HG02885 (cell line): ENCODE data around the gene ABCC3.

ENCODE experiments used
- ATAC-seq: cut with Tn5 transposase; IDR thresholded peaks from one replicate; pipeline ENCODE4 v1.9.1; 2021; ENCODE audit warnings: mild to moderate bottlenecking; ENCODE audit not compliant: unreplicated experiment, poor library complexity

The ABCC3 gene

DNA sequence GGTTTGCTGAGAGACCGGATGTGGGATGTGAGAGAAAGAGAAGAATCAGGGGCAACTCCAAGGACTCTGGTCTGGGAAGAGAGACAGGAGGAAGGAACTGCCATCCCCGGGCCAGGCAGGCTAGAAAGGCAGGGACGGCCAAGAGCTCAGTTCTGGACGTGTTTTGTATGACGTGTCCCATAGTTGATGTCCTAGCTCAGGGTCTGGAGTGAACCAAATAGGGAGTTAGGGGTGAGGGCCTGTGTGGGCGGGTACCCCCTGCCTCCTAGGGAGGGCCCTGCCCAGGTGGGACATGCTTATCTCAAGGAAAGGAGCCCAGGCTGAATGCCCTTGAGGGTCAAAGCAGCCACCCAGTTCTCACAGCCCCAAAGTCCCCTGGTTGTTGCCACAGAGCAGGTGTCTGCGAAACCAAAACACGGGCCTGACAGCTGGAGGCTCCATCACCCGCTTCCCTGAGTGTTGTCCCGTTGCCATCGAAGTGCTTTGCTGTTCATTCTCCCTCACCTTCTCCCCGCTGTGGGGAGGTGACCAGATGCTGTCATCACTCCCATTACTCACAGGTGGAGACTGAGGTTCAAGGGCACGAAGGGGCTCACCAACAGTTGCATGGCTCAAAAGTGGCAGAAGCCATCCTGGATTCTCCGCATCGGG, 7.5 kb downstream of the ABCC3 start:
- ATAC-seq: no peak

GRCh38 chr17:50642722-50643656, 8.3 kb downstream of the ABCC3 start:
- no peak for ATAC-seq

DNA sequence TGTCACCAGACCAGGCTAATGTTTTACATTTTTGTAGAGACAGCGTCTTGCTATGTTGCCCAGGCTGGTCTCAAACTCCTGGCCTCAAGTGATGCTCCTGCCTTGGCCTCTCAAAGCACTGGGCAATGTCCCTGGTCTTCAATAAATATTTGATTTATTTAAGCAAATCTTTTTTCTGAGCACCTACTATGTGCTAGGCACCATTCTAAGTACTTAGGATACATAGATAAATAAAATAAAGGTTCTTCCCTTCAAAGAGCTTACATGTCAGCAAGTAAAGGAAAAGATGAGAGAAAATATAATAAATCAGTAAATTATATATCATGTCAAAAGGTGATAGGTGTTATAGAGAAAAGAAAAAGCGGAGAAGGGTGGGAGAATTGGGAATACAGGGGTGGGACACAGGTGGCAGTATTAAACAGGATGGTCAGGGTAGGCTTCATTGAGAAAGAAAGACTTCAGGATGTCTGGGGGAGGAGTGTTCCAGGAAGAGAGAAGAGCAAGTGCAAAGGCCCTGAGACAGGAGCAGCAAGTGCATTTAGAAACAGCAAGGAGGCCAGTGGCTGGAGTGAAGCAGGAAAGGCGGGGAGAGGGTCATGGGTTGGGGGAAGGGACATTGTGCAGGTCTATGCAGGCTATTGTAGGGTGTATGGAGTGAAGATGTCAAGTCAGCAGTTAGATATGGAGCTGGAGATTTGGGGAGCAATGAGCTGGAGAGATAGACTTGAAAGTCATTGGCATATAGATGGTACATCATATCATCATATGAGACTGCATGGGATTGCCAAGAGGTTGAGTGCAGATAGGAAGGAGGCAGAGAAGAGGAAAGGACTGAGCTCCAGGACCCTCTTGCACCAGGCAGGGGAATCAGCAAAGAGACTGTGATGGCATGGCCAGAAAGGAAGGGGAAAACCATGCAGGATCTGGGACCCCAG, 11.3 kb downstream of the ABCC3 start:
- no peak for ATAC-seq

DNA sequence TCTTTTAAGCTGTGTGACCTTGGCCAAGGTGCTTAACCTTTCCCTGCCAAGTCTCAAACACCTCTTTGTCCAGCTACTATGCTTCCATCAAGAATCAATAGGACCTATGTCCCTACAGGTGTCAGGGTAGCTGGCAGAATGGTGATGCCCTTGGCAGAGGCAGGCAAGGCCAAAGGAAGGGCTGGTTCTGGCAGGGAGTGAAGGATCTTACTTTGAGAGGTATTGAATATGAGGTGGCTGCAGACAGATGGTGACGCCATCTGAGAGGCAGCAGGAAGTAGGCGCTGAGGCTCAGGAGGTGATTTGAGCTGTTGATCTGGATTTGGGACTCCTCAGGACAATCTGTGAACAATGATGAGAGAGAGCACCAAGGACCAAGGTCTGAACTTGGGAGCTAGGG, 12.5 kb downstream of the ABCC3 start:
- no peak for ATAC-seq

DNA sequence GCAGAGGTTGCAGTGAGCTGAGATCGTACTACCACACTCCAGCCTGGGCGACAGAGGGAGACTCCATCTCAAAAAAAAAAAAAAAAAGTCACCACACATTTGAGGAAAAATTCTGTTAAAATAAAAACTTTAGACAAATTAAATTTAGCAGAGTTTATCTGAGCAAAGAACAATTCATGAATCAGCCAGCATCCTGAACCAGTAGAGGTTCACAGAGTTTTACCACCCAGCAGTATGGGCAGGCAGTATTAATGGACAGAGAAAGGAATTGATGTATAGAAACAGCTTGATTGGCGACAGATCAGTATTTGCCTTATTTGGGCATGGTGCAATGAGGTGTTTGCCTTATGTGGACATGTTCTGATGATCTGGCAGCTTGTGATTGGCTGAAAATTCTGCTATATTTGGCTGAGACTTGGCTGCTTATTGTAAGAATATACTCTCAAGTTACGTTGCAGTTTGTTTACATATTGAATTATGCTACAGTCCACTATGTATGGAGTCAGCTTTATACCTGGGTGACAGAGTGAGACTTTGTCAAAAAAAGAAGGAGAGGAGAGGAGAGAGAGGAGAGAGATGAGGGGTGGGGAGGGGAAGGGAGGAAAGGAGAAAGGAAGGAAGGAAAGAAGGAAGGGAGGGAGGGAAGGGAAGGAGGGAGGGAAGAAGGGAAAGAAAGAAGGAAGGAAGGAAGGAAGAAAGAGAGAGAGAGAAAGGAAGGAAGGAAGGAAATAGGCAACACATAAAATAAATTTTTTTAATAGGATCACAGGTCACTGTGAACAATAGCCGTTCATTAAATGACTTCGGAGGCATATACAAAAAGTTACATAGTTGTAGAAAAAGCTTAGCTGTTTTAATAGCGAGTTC, 14.6 kb downstream of the ABCC3 start:
- ATAC-seq: no peak

- no peak for ATAC-seq
Measured at GRCh38 chr17:50651661-50652060, 17.0 kb downstream of the ABCC3 start.

DNA sequence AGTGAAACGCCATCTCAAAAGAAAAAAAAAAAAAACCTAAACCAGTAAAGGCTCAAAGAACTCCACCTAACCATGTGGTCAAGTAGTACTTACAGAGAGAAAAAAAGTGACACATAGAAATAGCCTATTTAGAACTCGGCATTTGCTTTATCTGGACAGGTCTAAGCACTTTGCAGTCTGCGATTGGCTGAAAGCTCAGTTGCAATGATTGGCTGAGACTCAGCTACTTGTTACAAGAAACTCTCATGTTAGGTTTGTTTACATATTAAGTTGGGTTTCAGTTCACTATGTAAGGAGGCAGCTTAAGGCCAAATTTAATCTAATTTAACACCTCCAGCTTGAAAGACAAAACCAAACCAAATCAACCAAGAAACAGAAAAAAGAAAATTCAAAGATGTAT, 19.1 kb downstream of the ABCC3 start:
- no peak for ATAC-seq

GRCh38 chr17:50656509-50656908, 21.8 kb downstream of the ABCC3 start:
- no peak for ATAC-seq

DNA sequence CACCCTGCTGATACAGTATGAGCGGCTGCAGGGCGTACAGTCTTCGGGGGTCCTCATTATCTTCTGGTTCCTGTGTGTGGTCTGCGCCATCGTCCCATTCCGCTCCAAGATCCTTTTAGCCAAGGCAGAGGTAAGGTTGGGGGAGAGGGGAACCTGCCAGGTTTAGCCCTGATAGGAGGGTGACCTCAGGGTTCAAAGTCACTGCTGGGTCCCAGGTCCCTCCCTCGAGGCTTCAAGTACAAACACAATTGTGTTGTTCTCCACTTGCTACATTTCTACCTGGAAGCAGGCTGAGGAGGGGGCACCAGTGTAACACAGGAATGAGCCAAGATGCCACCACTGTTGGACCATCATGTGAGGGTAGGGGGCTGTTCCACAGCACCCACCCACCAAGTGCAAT, 22.4 kb downstream of the ABCC3 start:
- ATAC-seq: no peak

DNA sequence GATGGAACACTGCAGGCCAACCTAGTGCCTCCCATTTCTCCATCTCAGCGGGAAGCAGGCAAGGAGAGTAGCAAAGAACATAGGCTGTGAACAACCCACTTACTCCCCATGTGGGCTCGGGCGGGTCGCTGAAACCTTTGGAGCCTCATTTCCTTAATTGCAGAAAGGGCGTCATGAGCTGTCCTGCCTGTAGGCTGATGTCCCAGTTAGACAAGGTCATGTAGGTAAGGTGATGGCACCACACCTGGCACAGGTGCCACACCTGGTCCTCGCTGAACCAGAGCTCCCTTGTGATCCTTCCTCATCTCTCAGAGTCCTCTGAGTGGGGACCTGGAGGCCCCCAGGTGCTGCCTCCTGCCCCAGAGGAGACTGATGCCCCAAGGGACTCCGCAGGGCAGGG, 22.9 kb downstream of the ABCC3 start:
- no peak for ATAC-seq

DNA sequence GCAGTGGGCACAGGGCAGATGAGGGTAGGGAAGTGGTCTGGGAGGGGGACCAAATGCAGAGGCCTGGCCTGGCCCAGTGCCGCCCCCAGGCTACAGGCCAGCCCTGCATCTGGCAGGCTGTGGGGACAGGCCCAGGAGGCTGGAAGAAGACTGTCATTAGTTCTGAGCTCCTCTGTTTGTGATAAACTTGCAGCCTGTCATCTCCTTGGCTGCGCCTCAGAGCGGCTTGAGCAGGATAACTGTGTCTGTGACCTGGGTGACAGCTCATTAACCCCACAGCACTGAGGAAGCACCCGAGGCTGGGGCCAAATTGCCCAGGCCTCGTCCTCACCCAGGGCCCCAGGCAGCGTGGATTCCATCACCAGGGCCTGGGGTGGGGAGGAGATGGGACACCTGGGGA, 23.9 kb downstream of the ABCC3 start:
- no peak for ATAC-seq

DNA sequence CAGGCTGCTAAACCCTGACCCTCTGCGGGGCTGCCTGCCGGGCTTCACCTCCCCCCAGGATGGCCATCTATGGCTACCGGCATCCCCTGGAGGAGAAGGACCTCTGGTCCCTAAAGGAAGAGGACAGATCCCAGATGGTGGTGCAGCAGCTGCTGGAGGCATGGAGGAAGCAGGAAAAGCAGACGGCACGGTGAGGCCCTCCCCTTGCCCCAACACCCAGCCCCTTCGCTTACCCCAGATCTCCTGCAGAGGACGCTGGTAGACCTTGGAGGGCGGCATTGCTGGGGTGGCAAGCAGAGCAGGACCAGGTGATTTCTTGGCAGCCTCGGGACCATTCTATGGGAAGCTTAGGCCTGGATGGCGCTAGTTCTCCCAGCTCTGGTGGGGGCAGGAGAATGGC, 24.5 kb downstream of the ABCC3 start:
- no peak for ATAC-seq

GRCh38 chr17:50660042-50660886, 25.6 kb downstream of the ABCC3 start:
- ATAC-seq: no peak

GRCh38 chr17:50660887-50661345, 26.2 kb downstream of the ABCC3 start:
- no peak for ATAC-seq

GRCh38 chr17:50661348-50661747, 26.7 kb downstream of the ABCC3 start:
- ATAC-seq: no peak

DNA sequence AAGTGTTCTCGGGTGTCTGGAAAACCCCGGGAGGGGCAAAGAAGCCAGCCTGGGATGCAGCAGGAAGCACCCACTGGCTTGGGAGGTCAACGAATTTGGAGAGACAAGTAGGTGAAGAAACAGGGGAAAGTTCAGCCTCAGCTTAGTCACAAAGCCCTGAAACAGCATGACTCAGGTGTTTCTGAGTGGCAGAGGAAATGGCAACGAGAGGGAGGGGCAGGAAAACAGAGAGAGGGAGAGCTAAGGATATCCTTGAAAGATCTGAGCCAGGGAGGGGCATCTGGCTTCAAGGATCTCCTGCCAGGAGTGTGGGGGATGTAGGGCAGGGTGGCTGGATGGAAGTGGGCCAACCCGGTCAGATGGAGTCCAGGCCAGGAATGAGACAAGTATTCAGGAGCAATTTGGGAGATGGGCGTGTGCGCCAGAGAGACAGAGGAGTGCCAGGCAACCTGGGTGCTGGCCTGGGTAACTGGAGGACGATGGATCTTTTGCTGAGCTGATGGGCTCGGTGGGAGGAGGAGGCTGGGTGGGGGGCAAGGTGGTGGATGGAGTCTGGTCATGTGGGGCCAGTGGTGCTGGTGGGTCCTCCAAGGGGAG, 27.2 kb downstream of the ABCC3 start:
- ATAC-seq: no peak

DNA sequence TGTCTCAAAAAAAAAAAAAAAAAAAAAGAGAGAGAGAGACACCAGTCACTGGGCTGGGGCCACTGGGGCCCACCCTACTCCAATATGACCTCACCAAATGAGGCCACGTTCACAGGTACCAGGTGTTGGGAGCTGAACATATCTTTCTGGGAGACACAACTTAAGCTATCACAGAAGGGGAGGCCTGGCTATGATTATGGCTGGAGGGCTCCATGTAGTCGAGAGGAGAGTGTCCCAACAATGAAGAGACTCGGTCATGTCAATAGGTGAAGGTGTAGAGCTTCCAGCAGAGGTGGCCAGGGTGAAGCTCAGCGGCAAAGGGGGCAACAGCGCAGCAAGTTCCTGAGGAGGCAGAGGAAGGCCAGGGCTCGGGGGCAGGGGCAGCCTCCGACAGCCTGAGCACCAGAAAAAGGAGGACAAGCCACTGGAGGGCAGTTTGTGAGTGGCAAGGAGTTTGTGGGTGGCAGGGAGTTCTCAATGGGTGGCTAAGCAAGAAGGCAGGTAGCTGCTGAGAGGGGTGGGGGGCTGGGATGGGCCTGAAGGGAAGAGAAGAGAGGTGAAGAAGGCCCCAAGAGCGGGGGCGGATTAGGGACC, 28.0 kb downstream of the ABCC3 start:
- no peak for ATAC-seq

DNA sequence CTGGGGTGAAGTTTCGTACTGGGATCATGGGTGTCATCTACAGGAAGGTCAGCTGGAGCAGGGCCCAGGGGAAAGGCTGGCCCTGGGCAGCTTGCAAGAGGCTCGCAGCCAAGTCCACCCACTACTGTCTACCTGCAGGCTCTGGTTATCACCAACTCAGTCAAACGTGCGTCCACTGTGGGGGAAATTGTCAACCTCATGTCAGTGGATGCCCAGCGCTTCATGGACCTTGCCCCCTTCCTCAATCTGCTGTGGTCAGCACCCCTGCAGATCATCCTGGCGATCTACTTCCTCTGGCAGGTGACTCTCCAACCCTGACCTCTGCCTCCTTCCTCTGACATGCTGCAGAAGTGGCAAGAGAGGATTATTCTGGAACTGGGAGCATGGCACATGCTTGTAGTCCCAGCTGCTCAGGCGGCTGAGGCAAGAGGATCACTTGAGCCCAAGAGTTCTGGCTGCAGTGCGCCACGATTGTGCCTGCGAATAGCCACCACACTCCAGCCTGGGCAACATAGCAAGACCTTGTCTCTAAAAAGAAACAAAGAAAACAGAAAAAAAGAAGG, 29.2 kb downstream of the ABCC3 start:
- no peak for ATAC-seq
